Measurements from ENCODE around the gene CABP5. TPM values are rescaled to one million over a fixed set of nuclear protein-coding genes. Genes with fewer than 3 reads are reported as not detected.
A peak's percentile ranks its signal among the peaks of the same experiment; 100 is the strongest.

The CABP5 gene
- total RNA-seq, 1 experiment from 2014 or later = not detected

DNA sequence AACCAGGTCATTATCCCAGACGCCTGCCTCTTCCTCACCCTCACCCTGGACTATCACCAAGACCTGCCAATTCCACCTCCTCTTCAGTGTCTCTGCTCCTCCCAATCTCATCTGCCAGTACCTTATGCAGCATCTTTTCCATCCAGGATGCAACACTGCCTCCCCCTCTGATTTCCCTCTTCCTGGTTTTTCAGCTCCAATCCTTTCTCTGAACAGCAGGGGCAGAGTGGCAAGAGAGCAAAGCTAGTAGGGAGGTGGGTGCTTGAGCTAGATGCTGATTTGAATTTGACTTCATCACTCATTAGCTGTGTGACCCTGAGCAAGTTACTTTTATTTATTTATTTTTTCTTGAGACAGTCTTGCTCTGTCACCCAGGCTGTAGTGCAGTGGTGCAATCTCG lies 25.6 kb upstream of the CABP5 start:
- no peak overlapping the region for H3K27ac Mint-ChIP-seq (ENCODE audit: unreplicated experiment)
- H3K4me3 ChIP-seq (ENCODE audit: low read depth, low read length) = no peak overlapping the region
- BruUV-seq (replicated peaks) = no TSS peak
- POLR2A ChIA-PET = no interaction called here
- no peaks in the 10 kb centered on the region for H3K4me1 ChIP-seq
- H3K4me3 Mint-ChIP-seq (ENCODE audit: unreplicated experiment) = no peak overlapping the region
- CTCF ChIA-PET = no interaction called here
- no peaks in the 10 kb centered on the region for H3K36me3 ChIP-seq (ENCODE audit: control insufficient read depth, insufficient read depth, low read length)
- 0 out of 2 replicates have a peak, but pooled peaks cover 3% of the 10 kb centered on the region for H3K9me3 ChIP-seq
- intact Hi-C loops (cut with micrococcal nuclease; ENCODE audit: unreplicated experiment) = no loop called here
- H3K27me3 Mint-ChIP-seq (ENCODE audit: insufficient read depth, unreplicated experiment) = peaks cover 2% of the 10 kb centered on the region
- H3K9me3 Mint-ChIP-seq (ENCODE audit: unreplicated experiment) = no peaks in the 10 kb centered on the region
- H3K27me3 ChIP-seq (replicated peaks; ENCODE audit: control insufficient read depth, insufficient read depth, low read length) = no peaks in the 10 kb centered on the region; the same call in 1 of the 2 replicates
- H3K36me3 Mint-ChIP-seq (ENCODE audit: insufficient read depth, unreplicated experiment) = no peaks in the 10 kb centered on the region
- no peak for TF ChIP-seq CTCF (IDR thresholded peaks at IDR 0.05; ENCODE audit: insufficient read depth in 1 of 2, low read depth in 1 of 2, low read length in 1 of 2, severe bottlenecking in 1 of 2, unreplicated experiment in 1 of 2)
- peak in 1 of 2 experiments; percentile 8 for DNase-seq
- no peaks in the 10 kb centered on the region for H3K4me1 Mint-ChIP-seq (ENCODE audit: low read depth, unreplicated experiment)

DNA sequence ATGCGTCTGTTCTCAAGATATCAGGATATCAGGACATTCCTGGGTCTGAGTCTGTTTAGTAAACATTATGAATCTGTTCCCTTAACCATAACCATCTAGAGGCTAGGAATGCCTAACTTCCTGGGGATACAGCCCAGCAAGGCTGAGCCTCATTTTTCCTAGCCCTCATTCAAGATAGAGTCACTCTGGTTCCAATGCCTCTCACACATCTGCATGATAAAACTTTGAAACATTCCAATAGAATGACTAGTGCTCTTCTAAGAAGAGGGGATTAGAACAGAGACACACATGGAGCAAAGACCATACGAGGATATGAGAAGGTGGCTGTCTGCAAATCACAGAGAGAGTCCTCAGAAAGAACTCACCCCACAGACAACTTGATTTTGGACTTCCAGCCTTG lies 20.6 kb upstream of the CABP5 start:
- H3K27me3 Mint-ChIP-seq (ENCODE audit: insufficient read depth, unreplicated experiment) = no peaks in the 10 kb centered on the region
- no peak for DNase-seq
- intact Hi-C loops (cut with micrococcal nuclease; ENCODE audit: unreplicated experiment) = no loop called here
- Histone ChIP-seq H3K4me1 (no peaks in the 10 kb centered on the region), H3K9me3 (no peaks in the 10 kb centered on the region), H3K36me3 (ENCODE audit: control insufficient read depth, insufficient read depth, low read length) (no peaks in the 10 kb centered on the region), H3K27me3 (replicated peaks; ENCODE audit: control insufficient read depth, insufficient read depth, low read length) (no peaks in the 10 kb centered on the region), H3K4me3 (ENCODE audit: low read depth, low read length) (no peak overlapping the region)
- CTCF ChIA-PET = no interaction called here
- no peak overlapping the region for H3K27ac Mint-ChIP-seq (ENCODE audit: unreplicated experiment)
- H3K36me3 Mint-ChIP-seq (ENCODE audit: insufficient read depth, unreplicated experiment) = no peaks in the 10 kb centered on the region
- no peak overlapping the region for H3K4me3 Mint-ChIP-seq (ENCODE audit: unreplicated experiment)
- H3K9me3 Mint-ChIP-seq (ENCODE audit: unreplicated experiment) = no peaks in the 10 kb centered on the region
- POLR2A ChIA-PET = no interaction called here
- H3K4me1 Mint-ChIP-seq (ENCODE audit: low read depth, unreplicated experiment) = no peaks in the 10 kb centered on the region
- no TSS peak for BruUV-seq (replicated peaks)
- no peak for TF ChIP-seq CTCF (IDR thresholded peaks at IDR 0.05; ENCODE audit: insufficient read depth in 1 of 2, low read depth in 1 of 2, low read length in 1 of 2, severe bottlenecking in 1 of 2, unreplicated experiment in 1 of 2)

DNA sequence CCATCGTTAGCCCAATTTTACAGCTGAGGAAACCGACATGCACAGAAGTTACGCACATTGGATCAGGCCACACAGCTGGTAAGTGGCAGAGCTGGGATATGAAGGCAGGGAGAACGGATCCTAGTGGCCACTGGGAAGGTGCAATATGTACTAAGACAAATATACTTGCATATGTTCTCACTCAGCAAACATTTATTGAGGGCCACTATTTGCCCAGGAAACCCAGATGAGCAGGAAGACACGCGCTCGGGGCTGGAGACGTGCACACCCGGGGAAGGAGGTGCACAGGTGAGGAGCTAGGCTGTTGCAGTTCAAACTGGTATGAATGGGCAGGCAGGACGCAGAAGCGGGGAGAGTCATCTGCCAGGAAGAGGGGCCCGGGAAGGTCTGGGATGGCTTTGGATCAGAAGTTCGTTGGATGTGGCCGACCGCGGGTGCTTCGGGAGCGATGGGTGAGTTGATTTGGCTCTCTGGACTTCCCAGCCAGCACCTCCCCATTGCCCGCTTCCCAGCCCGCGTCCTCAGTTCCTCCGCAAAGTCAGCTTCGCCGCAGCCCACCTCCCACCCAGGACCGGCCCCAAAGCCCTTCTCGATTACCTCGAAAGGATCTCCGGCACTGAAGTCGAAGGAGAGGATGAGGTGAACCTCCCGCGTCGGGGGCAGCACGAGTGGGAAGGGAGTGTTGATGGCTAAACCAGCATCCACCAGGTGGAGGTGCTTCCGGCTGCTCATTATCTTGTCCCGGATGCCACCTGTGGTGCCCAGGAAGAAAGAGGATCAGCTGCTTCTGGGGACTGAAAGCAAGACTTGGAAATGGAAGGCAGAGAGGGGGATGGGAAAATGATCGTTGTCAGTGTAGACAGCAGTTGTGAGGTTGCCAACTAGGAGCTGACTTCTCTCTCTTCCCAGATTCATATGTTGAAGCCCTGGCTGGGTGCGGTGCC lies 17.8 kb upstream of the CABP5 start:
- Histone ChIP-seq H3K36me3 (ENCODE audit: control insufficient read depth, insufficient read depth, low read length) (no peaks in the 10 kb centered on the region), H3K4me1 (no peaks in the 10 kb centered on the region), H3K9me3 (no peaks in the 10 kb centered on the region), H3K27me3 (replicated peaks; ENCODE audit: control insufficient read depth, insufficient read depth, low read length) (no peaks in the 10 kb centered on the region), H3K4me3 (ENCODE audit: low read depth, low read length) (no peak overlapping the region)
- no peak for TF ChIP-seq CTCF (IDR thresholded peaks at IDR 0.05; ENCODE audit: insufficient read depth in 1 of 2, low read depth in 1 of 2, low read length in 1 of 2, severe bottlenecking in 1 of 2, unreplicated experiment in 1 of 2)
- Mint-ChIP-seq H3K36me3 (ENCODE audit: insufficient read depth, unreplicated experiment) (no peaks in the 10 kb centered on the region), H3K27ac (ENCODE audit: unreplicated experiment) (no peak overlapping the region), H3K27me3 (ENCODE audit: insufficient read depth, unreplicated experiment) (no peaks in the 10 kb centered on the region), H3K9me3 (ENCODE audit: unreplicated experiment) (no peaks in the 10 kb centered on the region), H3K4me3 (ENCODE audit: unreplicated experiment) (no peak overlapping the region), H3K4me1 (ENCODE audit: low read depth, unreplicated experiment) (no peaks in the 10 kb centered on the region)
- CTCF ChIA-PET = no interaction called here
- no peak for DNase-seq
- intact Hi-C loops (cut with micrococcal nuclease; ENCODE audit: unreplicated experiment) = no loop called here
- no TSS peak for BruUV-seq (replicated peaks)
- POLR2A ChIA-PET = no interaction called here

Data from Caco-2 (cell line).